ENCODE data around the gene FGFR2. TPM values are rescaled to one million over a fixed set of nuclear protein-coding genes. Genes with fewer than 3 reads are reported as not detected.

FGFR2 gene
- total RNA-seq, 1 donor from 2014 or later = 204 TPM

GRCh38 chr10:121590772-121591171, 7.5 kb downstream of the FGFR2 start:
- DNase-seq (ENCODE audit: low spot score) = no peak

GRCh38 chr10:121589553-121589952, 8.7 kb downstream of the FGFR2 start:
- no peak for DNase-seq (ENCODE audit: low spot score)

DNA sequence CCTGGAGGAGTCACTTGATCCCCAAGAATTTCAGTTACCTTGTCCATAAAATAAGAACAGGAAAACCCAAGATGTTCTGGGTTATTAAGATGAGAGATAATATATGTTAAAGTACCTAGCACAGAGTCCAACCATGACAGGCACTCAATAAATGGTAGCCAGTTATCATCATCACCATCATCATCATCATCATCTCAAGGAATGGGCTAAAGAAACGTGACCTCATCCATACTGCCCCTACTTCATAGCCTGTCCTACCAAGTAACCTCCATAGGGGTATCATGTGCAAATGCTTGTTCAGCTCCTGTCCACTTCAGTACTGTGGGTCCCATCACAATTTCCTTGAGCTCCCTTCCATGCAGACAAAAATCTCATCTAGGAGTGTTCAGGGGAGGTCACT, 14.4 kb downstream of the FGFR2 start:
- no peak for DNase-seq (ENCODE audit: low spot score)

- DNase-seq (ENCODE audit: low spot score) = no peak
These were observed 15.0 kb downstream of the FGFR2 start for GRCh38 chr10:121583258-121583657.

DNA sequence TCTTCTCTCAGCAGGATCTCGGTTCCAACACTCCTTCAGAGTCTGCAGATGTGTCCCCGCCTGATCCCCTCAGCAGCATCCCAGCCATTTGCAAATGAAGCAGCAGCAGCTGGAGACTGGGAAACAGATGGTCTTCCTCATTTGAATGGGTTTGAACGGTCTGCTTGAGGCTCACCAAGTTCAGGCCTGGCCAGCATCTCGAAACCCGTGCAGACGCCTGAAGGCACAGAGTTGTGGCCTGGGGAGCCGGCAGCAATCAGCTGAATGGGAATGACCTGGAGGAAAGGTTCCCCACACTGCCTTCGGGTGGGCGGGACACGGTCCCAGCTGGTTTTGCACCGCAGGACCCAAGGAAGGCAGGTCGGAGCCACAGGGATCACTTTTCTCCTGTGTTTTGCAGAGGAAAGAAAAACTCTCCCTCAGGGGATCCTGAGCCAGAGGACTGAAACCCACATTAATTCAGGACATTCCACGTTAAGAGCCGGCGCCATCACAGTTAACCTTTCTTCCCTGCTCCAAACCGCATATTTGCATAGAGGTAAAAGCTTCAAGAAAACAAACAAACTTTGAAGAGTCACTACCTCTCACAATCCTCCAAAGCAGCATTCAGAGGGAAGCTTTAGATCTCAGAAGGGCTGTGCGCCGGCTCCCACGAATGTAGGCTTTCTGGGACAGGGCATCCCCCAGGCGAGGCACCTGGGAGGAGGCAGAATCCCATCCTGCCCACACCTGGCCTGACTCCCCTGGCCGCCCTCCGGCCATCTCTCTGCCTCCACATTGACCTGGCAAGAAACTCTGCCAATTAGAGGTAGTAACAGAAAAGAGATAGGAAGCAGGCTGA, 17.7 kb downstream of the FGFR2 start:
- no peak for DNase-seq (ENCODE audit: low spot score)

- DNase-seq (ENCODE audit: low spot score) = peak; percentile 47
These were observed 18.6 kb downstream of the FGFR2 start for GRCh38 chr10:121579656-121580055.

DNA sequence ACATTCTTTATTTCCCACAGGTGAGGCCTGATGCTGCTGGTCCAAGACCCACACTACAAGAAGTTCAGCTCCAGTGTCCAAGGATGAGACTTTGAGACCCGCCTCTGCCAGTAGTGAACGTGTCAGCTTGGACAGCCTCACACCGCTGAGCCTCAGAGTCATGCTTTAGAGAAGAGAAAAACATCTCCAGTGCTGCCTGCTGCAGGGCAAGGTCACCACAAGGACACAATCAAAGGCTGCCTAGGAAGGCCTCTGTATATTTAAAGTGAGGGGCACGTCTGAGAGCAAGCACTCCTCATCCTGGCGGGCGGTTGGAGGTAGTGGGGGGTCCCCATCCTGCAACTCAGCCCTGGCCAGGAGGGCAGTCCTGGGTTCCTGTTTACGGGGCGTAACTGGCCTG, 19.3 kb downstream of the FGFR2 start:
- no peak for DNase-seq (ENCODE audit: low spot score)

- no peak for DNase-seq (ENCODE audit: low spot score)
These were observed 19.9 kb downstream of the FGFR2 start for GRCh38 chr10:121578298-121578697.

DNA sequence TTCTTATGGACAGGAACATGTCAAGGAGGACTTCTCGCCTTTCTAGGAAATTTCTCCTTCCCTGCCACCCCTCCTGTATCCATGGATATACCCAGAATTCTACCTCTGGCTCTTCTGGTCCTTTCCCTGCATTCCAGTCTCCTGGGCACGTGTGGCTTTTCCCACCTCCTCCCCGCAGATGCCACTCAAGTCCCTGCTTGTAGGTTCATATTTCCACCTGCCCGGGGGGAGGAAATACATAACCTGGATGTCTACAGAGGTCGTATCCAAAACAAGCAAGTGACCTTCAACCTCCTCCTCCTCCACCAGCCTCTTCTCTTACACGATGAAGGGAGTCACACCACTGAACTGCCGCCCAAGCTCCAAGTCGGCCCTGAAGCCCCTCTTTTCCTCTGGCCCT, 20.7 kb downstream of the FGFR2 start:
- DNase-seq (ENCODE audit: low spot score) = no peak

DNA sequence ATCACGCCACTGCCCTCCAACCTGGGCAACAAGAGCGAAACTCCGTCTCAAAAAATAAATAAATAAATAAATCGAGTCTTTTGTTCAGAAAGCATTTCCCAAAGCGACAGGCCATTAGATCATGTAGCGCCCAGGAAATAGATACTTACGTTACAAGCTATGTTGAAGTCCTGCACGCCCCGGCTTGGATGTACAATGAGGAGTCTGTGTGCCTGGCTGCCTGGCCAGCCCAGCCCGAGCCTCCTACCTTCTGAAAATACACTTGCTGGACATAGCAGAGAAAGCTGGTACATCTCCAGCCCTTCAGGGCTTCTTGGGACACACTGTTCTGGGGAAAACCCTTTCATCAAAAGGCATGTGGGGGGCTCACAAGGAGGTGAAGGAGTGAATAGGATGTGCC, 22.1 kb downstream of the FGFR2 start:
- DNase-seq (ENCODE audit: low spot score) = no peak

GRCh38 chr10:121574519-121575166, 23.6 kb downstream of the FGFR2 start:
- DNase-seq (ENCODE audit: low spot score) = peak; percentile 74

DNA sequence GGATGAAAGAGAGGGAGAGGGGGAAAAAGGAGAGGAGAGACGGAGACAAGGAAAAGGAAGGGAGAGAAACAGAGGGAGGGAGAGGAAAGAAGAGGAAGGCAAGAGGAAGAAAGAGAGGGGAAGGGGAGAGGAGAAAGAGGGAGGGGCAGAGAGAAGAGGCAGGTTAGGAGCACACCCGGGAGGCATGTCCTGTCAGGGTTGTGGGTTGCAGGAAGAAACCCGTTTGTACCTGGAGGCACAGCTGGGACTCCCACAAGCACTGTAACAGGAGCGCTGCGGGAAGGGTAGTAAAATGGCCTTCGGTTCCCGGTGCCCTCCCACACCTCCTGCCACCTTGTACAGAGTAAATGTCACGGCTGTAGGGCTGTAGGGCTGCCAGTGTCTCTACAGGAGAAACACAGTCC, 24.7 kb downstream of the FGFR2 start:
- no peak for DNase-seq (ENCODE audit: low spot score)

GRCh38 chr10:121572859-121573537, 25.2 kb downstream of the FGFR2 start:
- no peak for DNase-seq (ENCODE audit: low spot score)

- DNase-seq (ENCODE audit: low spot score) = no peak
These were observed 27.9 kb downstream of the FGFR2 start for GRCh38 chr10:121570315-121570714.

DNA sequence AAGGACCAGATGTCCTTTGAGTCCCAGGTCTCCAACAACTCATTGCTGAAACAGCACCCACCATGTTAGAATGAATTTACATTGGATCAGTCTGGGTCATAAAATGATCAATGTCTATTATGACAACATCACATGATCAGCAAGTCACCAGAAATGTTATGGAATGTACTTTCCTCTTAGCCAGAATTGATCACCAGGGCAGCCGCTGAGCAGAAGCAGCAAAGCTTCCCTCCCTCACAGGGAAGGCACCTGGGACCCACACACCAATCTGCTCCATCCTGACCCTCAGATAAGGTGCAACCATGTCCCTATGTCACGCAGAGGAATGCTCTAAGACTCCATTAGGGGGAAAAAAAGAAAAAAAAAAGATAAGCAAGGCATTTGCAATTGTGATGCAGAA, 30.0 kb downstream of the FGFR2 start:
- DNase-seq (ENCODE audit: low spot score) = no peak

GRCh38 chr10:121567569-121567968, 30.7 kb downstream of the FGFR2 start:
- no peak for DNase-seq (ENCODE audit: low spot score)

- DNase-seq (ENCODE audit: low spot score) = no peak
These were observed 31.5 kb downstream of the FGFR2 start for GRCh38 chr10:121566755-121567154.

- DNase-seq (ENCODE audit: low spot score) = no peak
These were observed 38.8 kb downstream of the FGFR2 start for GRCh38 chr10:121559326-121560026.

DNA sequence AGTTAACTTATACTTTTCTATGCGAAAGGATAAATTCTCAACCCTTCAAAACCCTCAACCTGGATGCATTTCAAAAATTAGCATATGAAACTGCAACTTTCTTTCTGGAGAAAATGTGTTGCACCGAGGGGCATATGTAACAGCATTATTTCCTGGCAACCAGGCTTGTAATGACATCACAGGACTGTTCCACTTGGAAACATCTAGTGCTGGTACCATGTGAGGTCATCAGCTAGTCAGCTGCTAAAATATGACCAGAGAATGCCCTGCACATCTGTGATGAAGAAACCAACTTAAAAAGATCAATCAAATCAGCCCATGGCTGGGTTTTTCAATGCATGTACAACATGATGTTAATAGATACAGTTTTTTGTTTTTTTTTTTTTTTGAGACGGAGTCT, 40.0 kb downstream of the FGFR2 start:
- DNase-seq (ENCODE audit: low spot score) = no peak

- no peak for DNase-seq (ENCODE audit: low spot score)
These were observed 41.2 kb downstream of the FGFR2 start for GRCh38 chr10:121556918-121557573.

- DNase-seq (ENCODE audit: low spot score) = no peak
These were observed 41.8 kb downstream of the FGFR2 start for GRCh38 chr10:121556455-121556854.
